HTERT RPE-1 (cell line): ENCODE results near the gene CNNM1.

Experiments used
- in situ Hi-C: fragments of 300-500 bp; cut with MboI; formaldehyde crosslinking; loops from 4 replicates; pipeline ENCODE4 v1.14.3; 2020; ENCODE audit warnings: low sequenced_read_pairs

Gene CNNM1

GRCh38 chr10:99370993-99371392 is 41.8 kb downstream of the CNNM1 start:
- in situ Hi-C loops: no loop called here

GRCh38 chr10:99372546-99373271 is 43.6 kb downstream of the CNNM1 start:
- in situ Hi-C loops: no loop called here

- in situ Hi-C loops: no loop called here
Observed at GRCh38 chr10:99374526-99374925, 45.4 kb downstream of the CNNM1 start.

- in situ Hi-C loops: no loop called here
Observed at GRCh38 chr10:99374972-99375371, 45.8 kb downstream of the CNNM1 start.

GRCh38 chr10:99375426-99375825 is 46.3 kb downstream of the CNNM1 start:
- in situ Hi-C loops: no loop called here

- in situ Hi-C loops: no loop called here
Observed at GRCh38 chr10:99382176-99382575, 53.0 kb downstream of the CNNM1 start.

GRCh38 chr10:99387071-99387470 is 57.9 kb downstream of the CNNM1 start:
- in situ Hi-C loops: no loop called here

GRCh38 chr10:99387541-99387940 is 58.4 kb downstream of the CNNM1 start:
- in situ Hi-C loops: no loop called here

- in situ Hi-C loops: no loop called here
Observed at GRCh38 chr10:99389729-99390480, 60.7 kb downstream of the CNNM1 start.

- in situ Hi-C loops: no loop called here
Observed at GRCh38 chr10:99391346-99391745, 62.2 kb downstream of the CNNM1 start.

GRCh38 chr10:99393036-99393435 is 63.9 kb downstream of the CNNM1 start:
- in situ Hi-C loops: no loop called here

- in situ Hi-C loops: no loop called here
Observed at GRCh38 chr10:99393683-99394082, 64.5 kb downstream of the CNNM1 start.

- in situ Hi-C loops: no loop called here
Observed at GRCh38 chr10:99394256-99394655, 65.1 kb downstream of the CNNM1 start.

GRCh38 chr10:99394761-99395386 is 65.7 kb downstream of the CNNM1 start:
- in situ Hi-C loops: no loop called here

GRCh38 chr10:99395750-99396445 is 66.7 kb downstream of the CNNM1 start:
- in situ Hi-C loops: no loop called here

GRCh38 chr10:99396471-99396870 is 67.3 kb downstream of the CNNM1 start:
- in situ Hi-C loops: no loop called here

- in situ Hi-C loops: no loop called here
Observed at GRCh38 chr10:99399664-99400063, 70.5 kb downstream of the CNNM1 start.

- in situ Hi-C loops: no loop called here
Observed at GRCh38 chr10:99403674-99404073, 74.5 kb downstream of the CNNM1 start.

GRCh38 chr10:99406149-99406548 is 77.0 kb downstream of the CNNM1 start:
- in situ Hi-C loops: no loop called here

- in situ Hi-C loops: no loop called here
Observed at GRCh38 chr10:99410146-99410545, 81.0 kb downstream of the CNNM1 start.

- in situ Hi-C loops: no loop called here
Observed at GRCh38 chr10:99410876-99411275, 81.7 kb downstream of the CNNM1 start.
